ENCODE data around the gene PLA2G4E.

DNA sequence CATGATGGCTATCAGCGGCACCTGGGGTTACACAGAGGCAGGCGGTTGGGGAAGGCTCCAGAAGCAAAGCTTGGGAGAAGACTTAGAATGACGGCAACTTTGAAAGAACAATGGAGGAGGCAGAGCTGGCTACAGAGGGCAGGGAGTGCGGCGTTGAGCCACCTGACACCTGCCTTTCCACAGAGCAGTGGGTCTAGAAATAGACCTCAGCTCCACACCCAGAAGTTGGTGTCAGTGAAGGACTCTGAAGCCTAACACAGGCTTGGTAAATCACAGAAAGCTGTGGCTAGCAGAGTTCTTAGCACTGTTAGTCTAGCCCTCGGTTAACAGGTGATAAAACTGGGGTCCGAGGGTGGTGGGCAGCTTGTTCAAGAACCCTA, 25.4 kb downstream of the PLA2G4E start:
- TF ChIP-seq, protein P1, sequence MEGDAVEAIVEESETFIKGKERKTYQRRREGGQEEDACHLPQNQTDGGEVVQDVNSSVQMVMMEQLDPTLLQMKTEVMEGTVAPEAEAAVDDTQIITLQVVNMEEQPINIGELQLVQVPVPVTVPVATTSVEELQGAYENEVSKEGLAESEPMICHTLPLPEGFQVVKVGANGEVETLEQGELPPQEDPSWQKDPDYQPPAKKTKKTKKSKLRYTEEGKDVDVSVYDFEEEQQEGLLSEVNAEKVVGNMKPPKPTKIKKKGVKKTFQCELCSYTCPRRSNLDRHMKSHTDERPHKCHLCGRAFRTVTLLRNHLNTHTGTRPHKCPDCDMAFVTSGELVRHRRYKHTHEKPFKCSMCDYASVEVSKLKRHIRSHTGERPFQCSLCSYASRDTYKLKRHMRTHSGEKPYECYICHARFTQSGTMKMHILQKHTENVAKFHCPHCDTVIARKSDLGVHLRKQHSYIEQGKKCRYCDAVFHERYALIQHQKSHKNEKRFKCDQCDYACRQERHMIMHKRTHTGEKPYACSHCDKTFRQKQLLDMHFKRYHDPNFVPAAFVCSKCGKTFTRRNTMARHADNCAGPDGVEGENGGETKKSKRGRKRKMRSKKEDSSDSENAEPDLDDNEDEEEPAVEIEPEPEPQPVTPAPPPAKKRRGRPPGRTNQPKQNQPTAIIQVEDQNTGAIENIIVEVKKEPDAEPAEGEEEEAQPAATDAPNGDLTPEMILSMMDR (IDR thresholded peaks at IDR 0.05): no peak
- TF ChIP-seq ZFX (IDR thresholded peaks at IDR 0.05; ENCODE audit: borderline replicate concordance): no peak

Measured in 22Rv1 (cell line).